Esophagus muscularis mucosa (tissue), 4 donors: ENCODE data around the gene RNLS. TPM values are rescaled to one million over a fixed set of nuclear protein-coding genes. Genes with fewer than 3 reads are reported as not detected.
A peak's percentile ranks its signal among the peaks of the same experiment; 100 is the strongest.

ENCODE experiments used
- DNase-seq: peaks from one replicate; pipeline ENCODE4 v3.0.0-alpha.2; 2017; ENCODE audit errors: extremely low spot score
- H3K27ac ChIP-seq, 4 donors: fragments of 200-600 bp; sonication (generic); replicated peaks in 1 of 4; 1 replicate in 3 of 4; 2 replicates in 1 of 4; pipeline ENCODE4 v1.5.1; 2016 to 2019; ENCODE audit warnings: mild to moderate bottlenecking in 1 of 4
- H3K27me3 ChIP-seq, 4 donors: fragments of 200-600 bp; sonication (generic); one replicate each; pipeline versions ENCODE4 v1.5.1 to v1.6.0; 2016 to 2019
- H3K36me3 ChIP-seq, 4 donors: fragments of 200-600 bp; sonication (generic); one replicate each; pipeline ENCODE4 v1.5.1; 2016 to 2019
- H3K4me1 ChIP-seq, 4 donors: fragments of 200-600 bp; sonication (generic); one replicate each; pipeline ENCODE4 v1.5.1; 2016 to 2019
- H3K4me3 ChIP-seq, 4 donors: fragments of 200-600 bp; sonication (generic); 1 replicate in 2 of 4; 2 replicates in 2 of 4; pipeline ENCODE4 v1.5.1; 2016 to 2019; ENCODE audit warnings: mild to moderate bottlenecking in 4 of 4, moderate library complexity in 1 of 4
- H3K9me3 ChIP-seq, 4 donors: fragments of 200-600 bp; sonication (generic); 1 replicate in 3 of 4; 2 replicates in 1 of 4; pipeline ENCODE4 v1.5.1; 2016 to 2019
- CTCF ChIP-seq, 3 experiments: fragments of 200-600 bp in 2 of 3; fragments of 450-650 bp in 1 of 3; sonication (generic) in 2 of 3; IDR thresholded peaks; one replicate each; pipeline ENCODE4 v1.5.1; 2017 to 2019; ENCODE audit warnings: antibody characterized with exemption in 3 of 3, mild to moderate bottlenecking in 2 of 3, moderate library complexity in 1 of 3
- EP300 ChIP-seq: sonication (generic); formaldehyde crosslinking; IDR thresholded peaks from one replicate; pipeline ENCODE4 v1.6.1; 2017; ENCODE audit warnings: antibody characterized with exemption
- POLR2A ChIP-seq: fragments of 450-650 bp; IDR thresholded peaks from one replicate; pipeline ENCODE4 v1.6.1; 2017; ENCODE audit warnings: antibody characterized with exemption, moderate library complexity, mild to moderate bottlenecking, low read depth
- POLR2AphosphoS5 ChIP-seq, 2 donors: sonication (generic); formaldehyde crosslinking; IDR thresholded peaks; one replicate each; pipeline ENCODE4 v1.6.1; 2017; ENCODE audit warnings: antibody characterized with exemption in 2 of 2
- WGBS: methylation state at CpG from one replicate; pipeline ENCODE4 v1.1.5; 2018; 5-methylcytosine and 5-hydroxymethylcytosine counted together
- intact Hi-C: fragments of 100-400 bp; cut with DNase I; formaldehyde crosslinking; loops from one replicate; pipeline ENCODE4 v1.15.1; 2023
- total RNA-seq, 4 donors: library from RNA; depleted of rRNA; stranded (reverse); fragments of >200 nt; gene quantifications; one replicate each; pipeline versions ENCODE4 v1.1.0 to v1.2.1, GENCODE V29; 2016

The RNLS gene
- total RNA-seq, 4 donors from 2014 or later: 6.7 to 12.9 (median 10.9) TPM

GRCh38 chr10:88385601-88386203 is 197.4 kb downstream of the RNLS start:
- H3K4me1 ChIP-seq: peaks cover 18 to 40% (median 28%) of the 10 kb centered on the region in 4 donors
- peak overlapping the region in 3 of 4 donors; percentile 35 to 56 (median 46) for H3K27ac ChIP-seq
- WGBS: 61% methylated on average over 11 of the region's 11 CpGs
- H3K9me3 ChIP-seq: no peaks in the 10 kb centered on the region
- TF ChIP-seq POLR2A (no peak), CTCF (IDR thresholded peaks at IDR 0.05) (no peak), EP300 (no peak), POLR2AphosphoS5 (IDR thresholded peaks at IDR 0.05) (no peak)
- no peak overlapping the region for H3K4me3 ChIP-seq
- DNase-seq: no peak
- no peaks in the 10 kb centered on the region for H3K27me3 ChIP-seq
- intact Hi-C loops: no loop called here
- no peaks in the 10 kb centered on the region for H3K36me3 ChIP-seq

- Histone ChIP-seq H3K4me3 (no peak overlapping the region), H3K9me3 (no peaks in the 10 kb centered on the region), H3K27ac (no peak overlapping the region), H3K27me3 (no peaks in the 10 kb centered on the region), H3K36me3 (no peaks in the 10 kb centered on the region), H3K4me1 (peaks cover 18 to 28% (median 27%) of the 10 kb centered on the region in 4 donors)
- WGBS: 70% methylated on average over 1 of the region's 1 CpG
- intact Hi-C loops: no loop called here
- no peak for DNase-seq
- TF ChIP-seq EP300 (no peak), POLR2A (no peak), CTCF (IDR thresholded peaks at IDR 0.05) (no peak), POLR2AphosphoS5 (IDR thresholded peaks at IDR 0.05) (no peak)
Measured at GRCh38 chr10:88383276-88383675, 199.8 kb downstream of the RNLS start.

GRCh38 chr10:88382699-88383098 is 200.4 kb downstream of the RNLS start:
- WGBS: 97% methylated on average over 2 of the region's 2 CpGs
- Histone ChIP-seq H3K4me1 (peaks cover 18 to 25% (median 24%) of the 10 kb centered on the region in 4 donors), H3K4me3 (no peak overlapping the region), H3K27ac (no peak overlapping the region), H3K36me3 (no peaks in the 10 kb centered on the region), H3K27me3 (no peaks in the 10 kb centered on the region), H3K9me3 (no peaks in the 10 kb centered on the region)
- intact Hi-C loops: no loop called here
- no peak for TF ChIP-seq CTCF (IDR thresholded peaks at IDR 0.05)
- TF ChIP-seq POLR2AphosphoS5 (IDR thresholded peaks at IDR 0.05): no peak
- no peak for TF ChIP-seq POLR2A
- no peak for TF ChIP-seq EP300
- no peak for DNase-seq

GRCh38 chr10:88379575-88379974 is 203.5 kb downstream of the RNLS start:
- intact Hi-C loops: no loop called here
- H3K4me3 ChIP-seq: no peak overlapping the region
- H3K36me3 ChIP-seq: no peaks in the 10 kb centered on the region
- H3K4me1 ChIP-seq: no peaks in the 10 kb centered on the region
- no peak overlapping the region for H3K27ac ChIP-seq
- DNase-seq: no peak
- TF ChIP-seq POLR2AphosphoS5 (IDR thresholded peaks at IDR 0.05) (no peak), CTCF (IDR thresholded peaks at IDR 0.05) (no peak), EP300 (no peak), POLR2A (no peak)
- H3K27me3 ChIP-seq: no peaks in the 10 kb centered on the region
- 68% methylated on average over 2 of the region's 2 CpGs for WGBS
- no peaks in the 10 kb centered on the region for H3K9me3 ChIP-seq

- H3K27ac ChIP-seq: no peak overlapping the region
Measured at GRCh38 chr10:88377510-88377909, 205.6 kb downstream of the RNLS start.

More at GRCh38 chr10:88377510-88377909, 205.6 kb downstream of the RNLS start:
- no peak for TF ChIP-seq CTCF (IDR thresholded peaks at IDR 0.05)
- H3K9me3 ChIP-seq: no peaks in the 10 kb centered on the region
- intact Hi-C loops: no loop called here
- H3K36me3 ChIP-seq: no peaks in the 10 kb centered on the region
- no peak overlapping the region for H3K4me3 ChIP-seq
- H3K27me3 ChIP-seq: no peaks in the 10 kb centered on the region
- DNase-seq: no peak
- WGBS: 96% methylated on average over 1 of the region's 1 CpG
- H3K4me1 ChIP-seq: no peaks in the 10 kb centered on the region
